Muscle of arm (tissue), 14 donors: ENCODE data around the gene DLX6. TPM values are rescaled to one million over a fixed set of nuclear protein-coding genes. Genes with fewer than 3 reads are reported as not detected.
A peak's percentile ranks its signal among the peaks of the same experiment; 100 is the strongest.

ENCODE experiments used
- DNase-seq: peaks from one replicate; pipeline ENCODE4 v3.0.0-alpha.2; 2013
- long read RNA-seq, 11 donors: transcript quantifications; one replicate each; lab custom pipeline, GENCODE V29; 2026
- polyA plus RNA-seq, 12 donors: library from polyadenylated mRNA; unstranded; fragments of 120-200 nt; gene quantifications; one replicate each; pipeline ENCODE4 v1.2.1, GENCODE V29; 2013; ENCODE audit not compliant: insufficient read length in 12 of 12

Gene DLX6
- under 1 TPM in 5 of 12 donors, not detected in 7; 0.07 to 0.54 (median 0.14) TPM for polyA plus RNA-seq
- long read RNA-seq, donor 1, partial matches to known transcripts = 0 of 2 reads
- long read RNA-seq, donor 1, other reads (novel, unspliced or antisense) = 0 of 2 reads
- long read RNA-seq, donor 2 = 0 reads
- long read RNA-seq, donor 3 = 0 reads
- long read RNA-seq, donor 4 = 0 reads
- long read RNA-seq, donor 5 = 0 reads
- long read RNA-seq, donor 6 = 0 reads
- long read RNA-seq, donor 7 = 0 reads
- long read RNA-seq, donor 8 = 0 reads
- long read RNA-seq, donor 9 = 0 reads
- long read RNA-seq, donor 10 = 0 reads
- long read RNA-seq, donor 11 = 0 reads

DNA sequence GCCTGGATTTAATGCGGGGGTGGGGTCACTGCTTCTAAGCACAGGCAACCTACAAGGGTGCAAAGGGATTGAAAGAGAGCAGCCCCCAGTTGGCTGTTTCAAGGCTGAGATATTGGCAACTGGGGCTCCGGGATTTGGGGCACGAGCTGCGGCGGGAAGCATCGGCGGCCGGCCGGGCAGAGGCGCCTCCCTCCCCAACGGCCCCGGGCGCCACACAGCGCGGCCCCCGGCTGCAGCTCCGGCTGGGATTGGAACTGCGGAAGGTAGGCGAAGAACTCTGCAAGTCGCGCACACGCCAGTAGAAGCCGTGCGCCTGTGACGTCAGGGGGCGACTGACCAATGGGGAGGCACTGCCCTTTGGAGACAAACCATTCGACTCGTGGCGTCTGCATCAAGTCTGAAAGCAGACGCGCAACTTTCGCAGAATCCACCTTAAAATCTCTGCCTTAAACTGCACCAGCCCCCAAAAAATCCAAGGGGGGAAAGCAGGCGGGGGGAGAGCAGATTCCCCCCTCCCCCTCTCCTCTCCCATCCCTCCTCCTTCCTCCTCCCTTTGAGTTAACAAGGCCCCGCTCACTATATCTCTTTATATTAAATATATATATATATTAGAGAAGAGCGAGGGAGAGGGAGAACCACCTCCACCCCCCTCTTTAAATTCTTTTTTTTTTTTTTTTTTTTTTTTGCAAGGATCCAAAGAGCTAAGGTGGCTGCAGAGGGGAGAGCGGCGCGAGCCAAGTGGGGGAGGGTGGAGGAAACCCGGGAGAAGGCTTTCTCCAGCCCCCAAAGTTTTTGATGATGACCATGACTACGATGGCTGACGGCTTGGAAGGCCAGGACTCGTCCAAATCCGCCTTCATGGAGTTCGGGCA lies at the start of gene DLX6:
Gene DLX6 (plus strand): TSS at position 371 of the 872 bp plus-strand sequence. CDS start 425 bp downstream, at position 796.
- peak; percentile 46 for DNase-seq

DNA sequence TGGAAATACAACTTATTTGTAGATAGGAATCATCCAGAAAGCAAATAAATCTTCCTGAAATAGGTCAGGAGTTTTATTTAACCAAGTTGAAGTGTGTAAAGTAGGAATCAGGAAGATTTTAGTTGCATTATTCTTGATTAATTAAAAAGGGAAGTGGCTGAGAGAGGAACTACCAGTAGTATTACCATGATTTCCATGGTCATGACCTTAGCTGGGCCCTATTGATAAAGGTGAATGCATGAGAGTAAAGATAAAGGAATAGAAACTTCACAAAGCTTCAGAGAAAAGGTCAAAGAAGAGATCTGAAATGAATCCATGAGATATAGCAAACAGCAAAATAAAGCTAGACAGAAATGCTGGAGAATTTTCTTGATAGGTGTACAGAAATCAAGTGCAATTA lies 46.2 kb upstream of the DLX6 start:
- no peak for DNase-seq

DNA sequence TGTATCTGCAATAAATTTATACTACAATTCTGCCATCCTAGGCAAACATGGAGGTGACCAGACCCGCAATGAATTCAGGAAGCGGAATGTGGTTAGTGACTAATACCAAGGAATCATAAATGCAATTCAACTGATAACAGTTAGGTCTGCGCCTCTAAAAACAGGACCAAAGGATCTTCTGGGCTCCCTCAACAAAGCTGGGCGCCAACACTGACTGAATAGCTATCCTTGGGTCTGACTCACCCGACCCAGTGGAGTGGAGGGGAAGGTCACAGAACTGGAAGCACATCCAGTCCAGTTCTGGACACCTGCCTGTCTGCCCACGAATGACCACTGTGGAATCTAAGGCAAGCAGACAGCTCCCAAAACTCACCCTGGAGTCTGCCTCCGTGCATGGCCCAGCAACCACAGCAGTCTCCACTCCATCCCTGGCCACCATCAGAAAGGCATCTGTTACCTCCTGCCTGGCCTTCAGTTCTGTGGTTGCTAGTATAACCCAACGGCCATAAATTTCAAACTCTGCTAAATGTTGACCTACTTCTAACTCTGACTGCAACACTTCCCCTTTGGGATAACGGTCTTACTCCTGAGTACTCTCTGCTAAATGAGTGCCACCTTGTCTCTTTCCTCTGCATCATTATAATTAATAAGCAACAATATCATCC lies 43.0 kb upstream of the DLX6 start:
- no peak for DNase-seq

DNA sequence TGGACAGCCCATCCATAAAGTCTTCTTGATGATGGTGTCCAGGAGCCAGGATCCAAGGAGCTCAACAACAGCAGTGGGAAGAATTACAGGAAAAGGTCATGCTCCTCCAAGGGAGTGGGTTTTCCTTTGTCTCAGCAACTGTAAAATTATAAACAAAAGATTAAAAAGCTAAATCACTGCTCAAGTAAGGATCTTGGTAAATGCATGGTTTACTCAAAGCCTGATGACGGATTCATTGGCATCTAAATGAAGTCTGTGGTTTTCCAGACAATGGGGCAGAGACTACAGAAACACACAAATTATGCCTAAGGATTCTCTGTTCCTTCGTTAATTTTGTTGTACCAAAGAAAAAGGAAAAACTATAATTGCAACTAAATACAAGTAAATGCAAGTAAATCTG lies 36.4 kb upstream of the DLX6 start:
- no peak for DNase-seq

DNA sequence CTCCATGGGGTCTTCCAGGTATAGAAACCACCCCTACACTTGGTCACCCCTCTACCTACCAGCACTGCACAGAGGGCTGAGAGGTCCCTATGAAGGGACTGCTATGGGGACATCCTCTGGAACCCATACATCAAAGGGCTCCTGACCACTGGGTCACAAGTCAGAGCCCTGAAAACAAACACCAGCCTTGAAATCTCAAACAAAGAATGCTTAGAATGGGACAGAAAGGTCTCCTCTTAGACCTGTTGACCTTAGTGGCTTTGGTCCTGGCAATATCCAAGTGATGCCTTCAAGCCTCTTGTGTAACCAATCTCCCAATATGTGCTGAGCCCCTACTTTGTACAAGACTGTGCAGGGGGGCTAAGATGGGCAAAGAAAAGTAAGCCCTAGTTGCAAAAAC lies 34.6 kb upstream of the DLX6 start:
- no peak for DNase-seq

DNA sequence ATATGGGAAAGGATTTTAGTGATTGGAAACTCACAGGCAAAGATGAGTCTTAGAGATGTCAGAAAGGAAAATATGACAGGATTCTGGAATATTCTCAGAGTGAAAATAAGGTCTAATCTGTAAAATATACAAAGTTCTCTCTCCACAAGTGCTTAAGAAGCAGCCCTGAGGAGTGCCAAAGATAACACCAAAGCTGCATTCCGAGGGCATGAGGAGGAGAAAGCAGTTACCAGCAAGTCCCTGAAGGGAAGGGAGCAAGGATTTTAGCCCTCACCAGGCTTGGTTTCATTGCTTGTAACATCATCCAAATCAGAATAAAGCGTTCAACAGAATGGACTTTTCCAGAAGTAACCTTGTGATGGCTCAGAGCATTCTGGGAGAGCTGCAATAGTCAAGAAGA lies 31.4 kb upstream of the DLX6 start:
- no peak for DNase-seq

DNA sequence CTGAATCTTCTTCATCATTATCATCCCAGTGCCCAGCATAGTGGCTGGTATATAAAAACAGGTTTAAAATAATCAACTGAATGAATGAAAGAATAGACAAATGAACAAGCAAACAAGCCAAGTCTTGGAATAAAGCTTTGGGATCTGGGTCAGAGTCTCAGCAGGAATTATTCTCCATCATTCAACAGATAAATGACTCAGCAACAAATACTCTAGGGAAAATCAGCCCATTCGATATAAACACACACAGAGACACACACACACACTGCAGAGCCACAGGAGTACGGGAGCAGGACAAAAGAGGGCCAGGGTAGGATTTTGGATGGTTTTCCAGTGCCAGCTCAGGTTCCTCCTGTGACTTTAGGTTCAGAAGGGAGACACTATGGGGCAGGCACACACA lies 29.2 kb upstream of the DLX6 start:
- DNase-seq = no peak

DNA sequence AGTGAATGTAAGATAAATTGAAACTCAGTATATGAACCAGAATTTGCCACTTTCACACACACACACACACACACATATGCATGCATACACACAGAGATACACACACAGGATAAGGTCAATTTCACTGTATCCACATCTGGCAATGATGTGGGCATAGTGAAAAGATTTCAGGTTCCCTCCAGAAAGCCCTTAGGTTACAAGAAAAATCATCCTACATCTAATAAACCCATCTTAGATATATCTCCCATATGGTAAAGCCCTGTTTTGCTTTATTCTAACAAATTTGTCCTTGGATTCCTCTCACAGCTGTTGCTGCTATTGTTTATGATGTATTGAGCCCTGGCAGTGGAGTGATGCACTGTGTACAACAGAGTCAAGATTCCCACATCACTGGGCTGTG lies 27.9 kb upstream of the DLX6 start:
- no peak for DNase-seq

DNA sequence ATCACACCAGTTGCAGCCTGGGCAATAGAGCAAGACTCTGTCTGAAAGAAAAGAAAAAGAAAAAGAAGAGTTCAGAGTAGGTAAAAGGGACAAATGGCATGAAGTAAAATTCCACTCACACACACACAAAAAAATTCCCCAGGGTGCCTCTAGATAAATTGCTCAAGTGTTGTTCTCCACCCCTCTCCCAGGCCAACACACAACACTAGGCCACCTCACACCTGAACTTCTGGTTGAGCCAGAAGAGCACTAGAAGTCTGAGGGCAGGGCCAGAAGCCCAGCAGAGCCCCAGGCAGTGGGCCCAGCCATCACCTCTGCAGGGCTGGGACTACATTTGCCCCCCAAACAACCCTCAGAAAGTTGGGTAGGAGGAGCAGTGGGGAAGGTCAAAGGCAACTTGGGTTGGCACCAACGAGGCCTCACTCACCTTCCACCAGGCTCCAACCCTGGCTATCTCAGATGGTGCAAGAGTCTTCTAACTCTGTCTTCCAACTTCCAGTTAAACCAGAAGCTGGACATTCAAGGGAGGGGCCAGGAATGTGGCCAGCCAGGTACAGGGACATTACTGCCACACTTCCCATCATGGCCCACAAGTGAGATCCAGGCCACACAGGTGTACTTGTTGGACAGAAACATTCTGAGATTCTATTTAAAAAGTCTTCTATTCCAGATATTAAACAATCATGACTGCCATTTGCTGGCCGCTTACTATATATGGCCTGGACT lies 25.6 kb upstream of the DLX6 start:
- DNase-seq = no peak

DNA sequence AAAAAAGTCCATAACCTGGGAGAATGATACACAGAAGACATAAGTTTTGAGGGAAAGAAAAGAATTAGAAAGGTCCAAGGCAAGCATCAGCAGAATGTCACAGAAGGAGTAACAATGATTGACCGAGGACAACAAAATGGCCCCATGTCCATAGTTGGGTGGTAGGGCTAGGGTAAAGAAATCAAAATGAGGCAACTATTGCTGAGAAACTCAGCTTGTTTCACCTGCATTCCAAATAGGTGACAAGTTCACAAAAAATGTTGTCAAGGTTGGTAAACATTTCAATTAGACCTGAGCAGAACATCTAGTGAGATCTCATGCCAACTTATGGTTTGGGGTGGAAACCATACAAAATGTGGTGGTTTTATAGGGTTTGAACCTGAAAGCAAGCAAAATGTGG lies 22.8 kb upstream of the DLX6 start:
- no peak for DNase-seq

DNA sequence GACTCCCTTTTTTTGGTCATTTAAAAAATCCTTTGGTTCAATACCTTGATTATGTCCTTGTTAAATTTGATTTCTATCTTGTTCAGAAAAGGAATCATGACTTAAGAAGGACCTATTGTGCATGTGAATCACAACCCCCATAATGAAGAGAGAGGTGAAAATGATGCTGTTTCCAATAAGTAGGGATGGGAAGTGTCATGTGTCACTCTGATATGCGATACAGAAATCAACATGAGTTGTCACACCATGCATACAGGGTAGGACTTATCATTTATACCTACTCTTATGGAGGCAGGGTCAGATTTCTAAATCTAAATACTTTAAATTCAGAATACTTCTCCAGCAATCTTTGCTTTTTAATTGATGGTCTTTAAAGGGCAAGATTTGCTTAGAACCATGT lies 19.4 kb upstream of the DLX6 start:
- DNase-seq = no peak

DNA sequence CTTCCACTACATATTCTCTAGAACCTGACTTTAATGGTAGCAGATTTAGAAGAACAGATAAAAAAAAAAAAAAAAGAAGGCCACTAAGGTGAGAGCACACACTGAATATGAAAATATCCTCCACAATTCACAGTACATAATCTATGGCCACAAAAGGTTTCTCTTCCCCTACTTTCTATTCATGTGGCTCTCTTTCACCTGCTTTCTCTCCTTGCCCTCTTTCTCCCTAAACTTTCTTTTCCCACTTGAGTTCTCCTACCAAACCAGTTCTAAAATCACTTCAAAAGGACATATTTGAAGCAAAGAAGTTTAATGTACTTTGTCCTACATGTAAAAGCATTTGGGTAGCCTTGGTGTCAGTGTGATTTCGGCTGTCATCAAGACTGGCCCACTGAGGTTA lies 18.5 kb upstream of the DLX6 start:
- no peak for DNase-seq

DNA sequence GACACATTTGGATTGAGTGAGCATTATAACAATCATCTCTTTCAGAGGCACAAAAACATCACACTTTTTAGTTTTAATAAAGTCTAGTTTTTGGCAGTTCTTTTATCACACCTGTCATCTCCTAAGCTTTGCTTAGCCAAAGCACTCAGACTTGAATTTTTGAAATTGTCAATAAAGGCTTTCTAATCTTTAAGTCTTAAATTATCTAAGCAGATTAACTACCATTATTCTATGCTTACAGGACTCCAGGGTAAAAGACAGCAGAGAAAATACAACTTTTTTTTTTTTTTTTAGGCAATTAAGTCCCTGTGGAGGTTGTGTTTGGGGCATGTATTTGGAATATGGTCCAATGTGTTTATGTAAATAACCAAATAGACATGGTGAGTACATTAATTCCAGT lies 17.6 kb upstream of the DLX6 start:
- DNase-seq = no peak

DNA sequence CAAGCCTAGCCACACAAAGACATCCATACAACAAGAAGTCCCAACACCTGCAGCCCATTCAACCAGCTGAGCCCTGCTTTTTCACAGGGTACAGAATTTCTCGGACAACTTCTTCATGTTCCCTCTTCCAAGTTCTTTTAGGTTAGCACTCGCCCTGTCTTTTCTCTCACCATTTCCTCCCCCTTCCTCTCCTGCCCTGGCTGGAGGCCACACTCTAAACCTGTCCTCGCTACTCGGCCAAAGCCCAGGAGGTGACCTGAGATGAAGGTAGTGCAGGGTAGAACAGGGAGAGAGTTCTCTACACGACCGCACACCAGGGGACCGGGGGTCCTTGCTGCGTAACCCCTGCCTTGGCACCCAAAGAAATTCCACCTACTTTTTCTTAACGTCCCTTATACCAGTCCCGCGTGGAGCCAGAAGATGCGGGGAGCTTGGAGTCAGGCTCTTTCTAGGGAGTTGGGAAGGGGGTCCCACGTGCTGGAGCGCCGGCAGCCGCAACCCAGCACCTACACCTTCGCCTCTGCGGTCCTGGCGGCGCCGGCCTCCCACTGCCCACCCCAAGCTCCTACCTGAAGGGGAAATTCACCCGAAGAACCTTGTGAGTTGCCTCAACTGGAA lies 16.0 kb upstream of the DLX6 start:
- DNase-seq = no peak

DNA sequence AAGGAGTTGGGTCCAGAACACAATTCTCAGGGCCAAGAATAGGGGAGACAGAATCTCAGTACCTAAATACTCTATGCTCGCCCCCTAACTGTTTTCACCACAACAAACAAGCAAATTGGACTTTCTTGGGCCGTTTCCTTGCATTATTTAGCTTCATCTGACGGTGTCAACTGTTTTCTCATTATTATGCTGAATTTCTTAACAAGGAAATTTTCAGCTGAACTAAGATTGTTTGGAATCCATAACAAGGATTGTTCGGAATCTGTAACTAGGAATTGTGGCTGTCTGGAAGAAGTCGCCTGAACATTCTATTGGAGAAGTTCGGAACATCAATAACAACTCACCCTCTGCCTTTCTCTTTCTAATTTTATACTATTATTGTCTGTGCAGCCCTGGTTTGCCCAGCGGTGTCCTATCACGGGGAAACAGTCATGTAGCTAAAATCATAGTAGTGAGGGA lies 15.5 kb upstream of the DLX6 start:
- DNase-seq = no peak

DNA sequence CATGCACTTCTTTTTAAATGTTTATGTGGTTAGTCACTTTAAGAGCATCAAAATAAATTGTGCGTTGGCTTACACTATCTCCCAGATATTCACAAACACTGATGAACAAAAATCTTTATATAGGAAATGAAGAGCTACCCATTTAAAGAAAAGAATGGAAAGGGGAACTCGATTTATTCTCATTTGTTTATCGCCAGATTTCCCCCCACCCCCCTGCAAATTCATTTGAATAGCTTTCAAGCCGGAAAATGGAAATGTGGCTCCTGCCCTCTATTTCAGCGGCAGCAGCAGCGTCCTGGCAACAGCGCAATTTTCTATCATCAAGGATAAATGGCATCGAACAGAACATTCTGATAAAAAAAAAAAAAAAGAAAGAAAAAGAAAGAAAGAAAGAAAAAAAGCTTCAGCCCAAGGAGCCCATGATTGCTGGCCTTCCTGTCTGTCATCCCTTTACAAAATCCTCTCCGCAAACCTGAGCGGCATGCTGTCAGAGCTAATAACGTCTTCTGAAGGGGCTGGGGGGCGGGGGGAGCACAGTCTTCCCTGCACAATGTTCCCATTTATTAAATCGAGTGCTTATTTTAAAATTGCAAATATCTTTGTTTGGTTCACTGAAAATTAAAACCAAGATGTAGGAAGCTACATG lies 13.7 kb upstream of the DLX6 start:
- DNase-seq = no peak

DNA sequence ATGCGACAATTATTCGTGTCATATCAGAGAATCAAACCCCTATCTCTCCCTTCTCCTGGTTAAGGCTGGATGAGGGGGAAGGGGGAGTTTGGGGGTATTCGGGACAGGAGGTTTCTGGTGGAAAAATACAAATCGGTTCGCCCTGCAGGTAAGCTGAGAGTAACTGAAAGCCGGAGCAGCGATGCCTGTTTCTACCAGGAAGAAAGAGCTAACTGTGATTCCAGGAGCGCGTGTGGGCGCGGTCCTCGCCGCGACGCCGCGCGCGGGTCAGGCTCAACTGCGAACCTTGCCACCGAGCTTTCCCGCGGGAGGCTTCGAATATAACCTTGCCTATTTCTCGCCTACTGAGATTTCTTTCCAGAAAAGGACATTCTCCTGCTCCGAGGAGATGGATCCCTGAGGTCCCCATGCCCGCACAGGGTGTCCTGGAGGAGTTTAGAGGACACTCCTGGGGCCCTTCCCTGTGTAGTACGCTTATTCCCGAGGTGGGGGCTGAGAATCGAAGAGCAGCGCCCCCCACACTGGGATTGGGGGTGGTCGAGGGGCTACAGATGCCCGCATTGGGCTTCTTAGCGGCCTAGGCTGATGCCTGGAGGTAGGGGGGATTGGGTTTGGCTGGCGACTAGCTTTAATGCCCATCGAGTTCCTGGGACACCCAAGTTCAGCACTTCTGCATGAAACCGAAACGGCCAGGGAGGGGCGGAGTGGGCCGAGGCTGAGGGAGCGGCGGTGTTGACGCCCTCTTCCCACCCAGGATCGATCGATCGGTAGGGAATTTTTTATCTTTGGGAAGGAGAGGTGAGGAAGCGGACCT lies 13.0 kb upstream of the DLX6 start:
- no peak for DNase-seq

DNA sequence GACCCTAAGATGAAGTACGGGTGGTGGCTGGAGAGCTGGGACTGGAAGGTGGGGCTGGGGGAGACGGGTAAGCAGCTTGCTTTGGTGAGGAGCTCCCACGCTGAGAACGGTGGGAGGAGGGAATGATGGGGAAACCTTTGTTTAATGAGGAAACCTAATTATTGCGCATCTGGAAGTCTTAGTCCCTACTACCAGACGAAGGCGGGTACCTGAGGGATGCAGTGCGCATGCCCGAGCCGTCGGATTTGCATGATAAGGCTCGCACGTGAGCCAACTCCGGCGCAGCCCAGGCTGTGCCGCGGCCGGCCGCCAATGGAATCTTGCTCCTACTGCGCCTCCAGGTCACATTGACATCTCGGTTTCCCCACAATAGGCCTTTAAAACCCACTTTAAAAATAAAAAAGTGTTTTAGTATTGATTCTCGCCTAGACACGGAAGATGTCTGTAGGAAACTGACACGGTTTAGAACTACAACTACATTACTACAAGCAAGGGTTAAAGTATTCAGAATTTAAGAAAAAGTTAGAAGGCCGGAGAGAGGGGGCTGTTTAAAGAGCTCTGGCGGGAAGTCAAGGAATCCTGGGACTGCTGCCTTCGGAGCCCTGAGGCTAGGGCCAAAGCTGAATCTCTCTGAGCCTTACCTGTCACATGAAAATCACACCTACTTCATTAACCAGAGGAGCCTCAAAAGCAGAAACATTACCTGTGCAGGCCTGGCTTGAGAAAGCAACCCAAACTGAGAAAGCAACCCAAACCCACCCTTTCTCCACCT lies 12.1 kb upstream of the DLX6 start:
- DNase-seq = no peak

DNA sequence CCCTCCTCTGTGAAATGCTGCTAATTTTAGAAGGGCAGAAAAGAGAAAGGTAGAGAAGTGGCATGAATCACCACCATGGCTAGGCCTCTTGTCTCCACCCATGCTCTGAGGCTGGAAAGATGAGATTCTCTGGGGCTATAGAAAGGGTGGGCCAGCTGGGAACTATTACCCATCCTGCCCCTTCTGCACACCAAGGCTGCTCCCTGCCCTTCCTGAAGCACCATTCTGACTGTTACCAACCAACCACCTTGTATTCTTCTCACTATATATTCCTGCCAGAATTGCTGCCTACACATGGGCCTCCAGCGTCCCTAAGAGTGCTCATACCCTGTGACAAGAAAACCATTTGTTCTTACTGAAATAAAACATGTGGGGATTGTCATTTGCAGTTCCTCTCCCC lies 11.4 kb upstream of the DLX6 start:
- no peak for DNase-seq
